Measurements from ENCODE around the gene PLCB4. TPM values are rescaled to one million over a fixed set of nuclear protein-coding genes. Genes with fewer than 3 reads are reported as not detected.

The PLCB4 gene
- total and polyA plus RNA-seq, 2 donors (not counting 1 experiment from before 2014, with no cell fraction given), result 7.3 to 13.7 TPM

DNA sequence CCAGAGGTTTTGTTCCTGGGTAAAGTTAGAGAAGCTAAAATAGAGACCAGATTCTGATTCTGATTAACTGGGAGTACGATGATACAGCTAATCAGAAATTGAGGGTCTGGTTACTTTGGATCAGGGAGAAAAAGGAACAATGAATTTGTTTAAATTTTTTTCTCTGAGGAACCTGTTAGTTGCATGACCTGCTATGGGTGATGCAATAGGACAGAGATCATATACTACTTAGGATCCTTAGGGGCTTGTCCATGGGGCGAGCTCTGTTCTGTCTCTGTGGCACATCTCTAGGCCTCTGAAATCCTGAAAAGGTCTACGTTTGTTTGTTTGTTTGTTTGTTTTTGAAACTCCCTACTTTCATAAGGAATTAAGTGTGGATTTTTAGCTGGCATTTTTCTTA, 279.4 kb downstream of the PLCB4 start:
- Histone ChIP-seq H3K36me3 (ENCODE audit: control insufficient read depth, insufficient read depth, low read length) (no peaks in the 10 kb centered on the region), H3K4me3 (replicated peaks in 1 of 4; ENCODE audit: control extremely low read depth in 1 of 4, insufficient read depth in 1 of 4, low read depth in 3 of 4, low read length in 4 of 4) (no peak overlapping the region), H3K79me2 (ENCODE audit: control insufficient read depth, insufficient read depth, low read length) (no peaks in the 10 kb centered on the region), H4K20me1 (ENCODE audit: control insufficient read depth, extremely low read depth, insufficient read depth, low read length) (no peaks in the 10 kb centered on the region), H3K4me1 (ENCODE audit: control insufficient read depth, extremely low read depth, insufficient read depth, low read length) (peaks cover 3% of the 10 kb centered on the region), H3K27me3 (ENCODE audit: control insufficient read depth, insufficient read depth, low read length) (no peaks in the 10 kb centered on the region), H2AFZ (ENCODE audit: low read length) (no peak overlapping the region), H3K27ac (ENCODE audit: insufficient read depth, low read length) (no peak overlapping the region), H3K9ac (ENCODE audit: insufficient read depth, low read length) (no peak overlapping the region), H3K9me3 (ENCODE audit: control insufficient read depth, insufficient read depth, low read depth, low read length) (no peaks in the 10 kb centered on the region), H3K4me2 (ENCODE audit: extremely low read depth, insufficient read depth, low read length) (no peak overlapping the region)
- DNase-seq (ENCODE audit: low read depth in 2 of 2), result no peak
- TF ChIP-seq EZH2 (IDR thresholded peaks at IDR 0.05; ENCODE audit: low read length, missing control alignments), result no peak
- no peak for TF ChIP-seq CTCF (conservative IDR thresholded peaks at IDR 0.05 in 1 of 2, IDR thresholded peaks at IDR 0.05 in 1 of 2; ENCODE audit: low read depth in 1 of 2, low read length in 2 of 2)

DNA sequence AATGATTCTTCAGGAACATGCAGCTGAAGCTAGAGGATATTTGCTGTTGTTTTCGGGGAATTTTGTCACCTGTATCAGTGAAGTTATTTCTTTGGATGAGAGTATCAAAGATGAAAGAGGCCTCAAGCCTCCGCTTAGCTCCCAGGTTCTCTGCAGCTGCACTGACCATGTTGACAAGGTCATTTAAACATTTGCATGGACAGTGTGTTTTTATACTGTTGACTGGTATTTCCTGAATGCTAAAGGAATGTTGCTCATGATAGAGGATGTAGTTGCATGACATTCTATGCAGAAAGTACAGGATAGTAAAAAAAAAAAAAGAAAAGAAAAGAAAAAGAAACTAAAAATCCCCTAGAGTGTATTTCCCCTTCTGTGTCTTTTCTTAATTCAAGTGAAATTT, 279.9 kb downstream of the PLCB4 start:
- no peak overlapping the region for H3K4me2 ChIP-seq (ENCODE audit: extremely low read depth, insufficient read depth, low read length)
- no peaks in the 10 kb centered on the region for H3K27me3 ChIP-seq (ENCODE audit: control insufficient read depth, insufficient read depth, low read length)
- peaks cover 3% of the 10 kb centered on the region for H3K4me1 ChIP-seq (ENCODE audit: control insufficient read depth, extremely low read depth, insufficient read depth, low read length)
- no peak overlapping the region for H2AFZ ChIP-seq (ENCODE audit: low read length)
- H3K79me2 ChIP-seq (ENCODE audit: control insufficient read depth, insufficient read depth, low read length), result no peaks in the 10 kb centered on the region
- H4K20me1 ChIP-seq (ENCODE audit: control insufficient read depth, extremely low read depth, insufficient read depth, low read length), result no peaks in the 10 kb centered on the region
- peak in 1 of 2 donors; percentile 14 for DNase-seq (ENCODE audit: low read depth in 2 of 2)
- H3K4me3 ChIP-seq (replicated peaks in 1 of 4; ENCODE audit: control extremely low read depth in 1 of 4, insufficient read depth in 1 of 4, low read depth in 3 of 4, low read length in 4 of 4), result no peak overlapping the region
- H3K36me3 ChIP-seq (ENCODE audit: control insufficient read depth, insufficient read depth, low read length), result no peaks in the 10 kb centered on the region
- TF ChIP-seq CTCF (conservative IDR thresholded peaks at IDR 0.05 in 1 of 2, IDR thresholded peaks at IDR 0.05 in 1 of 2; ENCODE audit: low read depth in 1 of 2, low read length in 2 of 2) (no peak), EZH2 (IDR thresholded peaks at IDR 0.05; ENCODE audit: low read length, missing control alignments) (no peak)
- H3K27ac ChIP-seq (ENCODE audit: insufficient read depth, low read length), result no peak overlapping the region
- no peaks in the 10 kb centered on the region for H3K9me3 ChIP-seq (ENCODE audit: control insufficient read depth, insufficient read depth, low read depth, low read length)
- H3K9ac ChIP-seq (ENCODE audit: insufficient read depth, low read length), result no peak overlapping the region

GRCh38 chr20:9349249-9349648, 280.4 kb downstream of the PLCB4 start:
- Histone ChIP-seq H3K4me2 (ENCODE audit: extremely low read depth, insufficient read depth, low read length) (no peak overlapping the region), H3K27ac (ENCODE audit: insufficient read depth, low read length) (no peak overlapping the region), H3K4me1 (ENCODE audit: control insufficient read depth, extremely low read depth, insufficient read depth, low read length) (peaks cover under 1% of the 10 kb centered on the region), H3K36me3 (ENCODE audit: control insufficient read depth, insufficient read depth, low read length) (no peaks in the 10 kb centered on the region), H2AFZ (ENCODE audit: low read length) (no peak overlapping the region), H3K79me2 (ENCODE audit: control insufficient read depth, insufficient read depth, low read length) (no peaks in the 10 kb centered on the region), H4K20me1 (ENCODE audit: control insufficient read depth, extremely low read depth, insufficient read depth, low read length) (no peaks in the 10 kb centered on the region), H3K9me3 (ENCODE audit: control insufficient read depth, insufficient read depth, low read depth, low read length) (no peaks in the 10 kb centered on the region), H3K4me3 (replicated peaks in 1 of 4; ENCODE audit: control extremely low read depth in 1 of 4, insufficient read depth in 1 of 4, low read depth in 3 of 4, low read length in 4 of 4) (no peak overlapping the region), H3K27me3 (ENCODE audit: control insufficient read depth, insufficient read depth, low read length) (no peaks in the 10 kb centered on the region), H3K9ac (ENCODE audit: insufficient read depth, low read length) (no peak overlapping the region)
- no peak for DNase-seq (ENCODE audit: low read depth in 2 of 2)
- TF ChIP-seq EZH2 (IDR thresholded peaks at IDR 0.05; ENCODE audit: low read length, missing control alignments) (no peak), CTCF (conservative IDR thresholded peaks at IDR 0.05 in 1 of 2, IDR thresholded peaks at IDR 0.05 in 1 of 2; ENCODE audit: low read depth in 1 of 2, low read length in 2 of 2) (no peak)

All from fibroblast of lung (primary cell).